HG02642 (cell line): Measurements from ENCODE around the gene RALGPS1.

ENCODE experiments used
- ATAC-seq: cut with Tn5 transposase; IDR thresholded peaks from one replicate; pipeline ENCODE4 v1.9.1; 2021; ENCODE audit warnings: mild to moderate bottlenecking; ENCODE audit not compliant: unreplicated experiment, poor library complexity

The RALGPS1 gene

DNA sequence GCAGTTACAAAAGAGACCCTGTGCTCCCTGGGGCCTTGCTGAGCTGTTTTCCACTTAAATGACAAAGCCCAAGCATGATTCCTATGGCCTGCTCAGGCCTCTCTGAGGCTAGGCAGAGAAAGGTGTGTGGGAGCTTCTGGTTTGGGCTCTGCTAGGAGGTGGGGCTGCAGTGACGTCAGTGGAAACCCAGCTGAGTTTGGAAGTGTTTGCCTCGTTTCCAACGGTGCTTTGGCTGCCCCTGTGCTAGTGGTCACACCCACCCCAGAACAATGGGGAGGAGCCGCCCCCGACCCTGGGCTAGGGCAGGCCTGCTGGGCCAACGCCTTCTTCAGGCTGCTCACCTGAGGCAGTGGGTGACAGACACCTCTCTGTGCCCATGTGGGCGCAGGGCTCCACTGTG, 197.5 kb downstream of the RALGPS1 start:
- ATAC-seq, result no peak

DNA sequence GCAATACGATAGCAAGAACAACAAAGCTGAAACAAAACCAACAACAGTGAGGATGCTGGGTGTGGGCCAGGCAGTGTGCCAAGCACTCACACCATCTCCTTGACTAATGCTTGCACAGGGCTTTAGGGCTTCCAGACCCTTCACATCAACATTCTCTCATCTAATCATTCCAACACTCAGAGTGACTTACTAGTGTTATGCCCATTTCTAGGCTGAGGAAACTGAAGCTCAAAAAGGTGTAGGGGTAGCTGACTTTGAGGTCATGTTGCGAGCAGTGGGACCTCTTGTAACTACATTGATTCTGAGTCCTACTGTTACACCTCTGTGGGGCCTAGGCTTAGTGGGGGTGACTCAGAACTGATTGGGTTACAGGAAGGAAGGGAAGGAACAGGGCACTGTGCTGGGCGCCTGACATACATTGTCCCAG, 198.2 kb downstream of the RALGPS1 start:
- ATAC-seq, result no peak

DNA sequence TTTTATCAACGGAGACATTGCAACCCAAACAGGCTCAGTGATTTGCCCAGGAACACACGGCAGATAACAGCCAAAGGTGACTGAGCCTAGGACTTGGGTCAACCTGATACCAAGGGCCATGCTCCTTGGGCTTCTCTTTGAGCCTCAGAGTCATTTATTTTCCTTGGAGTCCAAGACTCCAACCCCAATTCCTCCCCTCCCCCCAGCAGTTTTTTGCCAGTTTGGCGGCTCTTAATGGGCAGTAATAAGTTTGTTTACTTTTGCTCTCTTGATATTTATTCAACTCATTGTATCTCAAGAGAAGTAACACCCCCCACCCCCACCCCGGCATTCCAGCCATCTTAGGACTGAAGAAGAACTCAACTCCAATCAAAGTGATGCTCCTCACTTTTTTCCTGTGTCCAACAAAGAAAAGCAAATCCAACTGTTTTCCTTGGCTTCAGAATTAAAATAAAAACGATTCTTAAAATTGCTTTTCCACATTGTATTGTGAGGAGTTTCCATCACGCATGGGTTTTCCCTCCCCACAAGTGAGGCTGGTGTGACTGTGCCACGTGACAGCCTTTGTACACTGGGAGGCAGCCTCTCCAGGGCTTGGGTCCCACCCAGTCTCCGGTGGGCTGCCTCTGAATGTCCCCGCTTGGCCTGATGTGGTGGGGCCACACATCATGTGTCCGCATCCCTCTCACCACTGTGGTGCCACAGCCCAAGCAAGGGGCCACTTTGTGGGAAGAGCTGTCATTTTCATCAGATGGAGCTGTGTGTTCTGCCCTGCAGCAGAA, 198.8 kb downstream of the RALGPS1 start:
- ATAC-seq, result no peak

DNA sequence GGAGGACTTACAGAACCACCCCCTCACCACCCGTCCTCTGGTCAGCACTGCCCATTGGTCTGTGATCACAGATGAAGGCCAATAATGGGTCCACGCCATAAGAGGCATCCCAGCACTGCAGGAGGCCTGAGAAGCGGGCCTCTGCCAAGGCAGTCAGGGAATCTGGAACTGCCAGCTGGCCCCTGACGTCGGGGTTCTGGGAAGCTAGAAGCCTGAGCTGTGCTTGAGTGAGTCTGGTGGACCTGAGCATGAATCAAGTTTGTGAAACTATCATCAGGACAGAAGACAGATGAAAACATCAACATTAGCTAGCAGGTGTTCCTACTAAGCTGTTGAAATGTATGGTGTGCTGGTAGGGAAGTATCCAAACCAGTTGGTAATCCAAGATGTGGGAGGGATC, 200.0 kb downstream of the RALGPS1 start:
- no peak for ATAC-seq

DNA sequence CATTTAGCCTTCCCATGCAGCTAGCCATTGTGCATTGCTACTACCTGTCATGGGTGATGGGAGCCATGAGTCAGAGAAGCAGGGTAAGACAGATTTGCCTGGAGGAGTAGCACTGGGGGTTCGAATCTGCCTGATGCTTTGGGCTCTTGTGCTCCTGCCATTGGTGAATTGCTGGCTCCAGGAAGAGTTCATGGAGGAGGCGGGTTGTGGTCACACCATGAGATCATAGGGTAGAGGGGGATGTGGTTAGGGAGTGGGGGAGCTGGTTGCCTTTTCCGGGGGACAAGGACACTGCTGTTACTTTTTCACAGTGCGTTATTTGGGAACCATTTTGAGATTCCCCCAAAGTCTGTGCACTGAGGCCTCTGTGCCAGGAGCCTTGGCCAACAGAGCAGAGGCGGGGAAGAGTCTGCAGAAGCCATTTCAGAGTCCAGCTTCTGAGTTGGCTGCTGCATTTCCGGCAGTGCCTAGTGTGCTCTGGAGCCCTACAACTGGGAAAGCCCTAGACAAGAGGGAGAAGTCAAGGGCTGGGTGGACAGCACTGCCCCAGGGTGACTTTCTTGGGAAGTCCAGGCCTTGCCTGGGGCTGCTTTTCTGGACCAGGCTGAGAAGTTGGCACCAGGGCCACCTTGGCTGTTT, 201.6 kb downstream of the RALGPS1 start:
- no peak for ATAC-seq

DNA sequence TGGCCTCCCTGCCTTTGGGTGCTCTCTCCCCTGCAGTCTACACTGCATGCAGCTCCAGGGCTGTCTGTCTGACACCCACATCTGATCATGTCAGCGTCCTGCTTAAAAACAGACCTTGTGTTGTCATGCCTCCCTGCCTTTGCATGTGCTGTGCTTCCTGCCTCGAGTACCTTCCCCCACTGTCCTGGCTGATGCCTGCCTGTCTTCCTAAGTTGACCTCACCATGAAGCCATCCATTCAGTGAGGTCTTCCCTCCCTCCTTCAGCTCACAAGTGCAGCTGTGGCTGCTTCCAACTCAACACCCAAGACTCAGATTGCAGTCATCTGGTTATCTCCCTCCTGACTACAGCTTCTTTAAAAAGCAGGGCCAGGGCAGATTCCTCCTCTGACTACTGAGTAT, 202.4 kb downstream of the RALGPS1 start:
- ATAC-seq, result no peak

DNA sequence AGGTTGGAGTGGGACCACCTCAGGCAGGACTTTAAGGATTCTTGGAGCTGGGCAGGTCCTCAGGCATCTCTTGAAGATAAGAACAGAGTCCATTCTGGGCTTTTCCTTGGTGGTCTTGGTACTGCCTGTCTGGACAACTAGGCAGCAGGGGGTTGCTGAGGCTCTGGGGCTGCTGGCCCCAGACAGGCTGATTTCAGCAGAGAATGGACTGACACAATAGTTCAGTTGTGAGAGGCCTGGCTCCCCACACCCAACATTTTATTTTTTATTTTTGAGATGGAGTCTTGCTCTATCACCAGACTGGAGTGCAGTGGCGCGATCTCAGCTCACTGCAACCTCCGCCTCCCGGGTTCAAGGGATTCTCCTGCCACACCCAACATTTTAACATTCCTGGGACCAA, 203.2 kb downstream of the RALGPS1 start:
- no peak for ATAC-seq

DNA sequence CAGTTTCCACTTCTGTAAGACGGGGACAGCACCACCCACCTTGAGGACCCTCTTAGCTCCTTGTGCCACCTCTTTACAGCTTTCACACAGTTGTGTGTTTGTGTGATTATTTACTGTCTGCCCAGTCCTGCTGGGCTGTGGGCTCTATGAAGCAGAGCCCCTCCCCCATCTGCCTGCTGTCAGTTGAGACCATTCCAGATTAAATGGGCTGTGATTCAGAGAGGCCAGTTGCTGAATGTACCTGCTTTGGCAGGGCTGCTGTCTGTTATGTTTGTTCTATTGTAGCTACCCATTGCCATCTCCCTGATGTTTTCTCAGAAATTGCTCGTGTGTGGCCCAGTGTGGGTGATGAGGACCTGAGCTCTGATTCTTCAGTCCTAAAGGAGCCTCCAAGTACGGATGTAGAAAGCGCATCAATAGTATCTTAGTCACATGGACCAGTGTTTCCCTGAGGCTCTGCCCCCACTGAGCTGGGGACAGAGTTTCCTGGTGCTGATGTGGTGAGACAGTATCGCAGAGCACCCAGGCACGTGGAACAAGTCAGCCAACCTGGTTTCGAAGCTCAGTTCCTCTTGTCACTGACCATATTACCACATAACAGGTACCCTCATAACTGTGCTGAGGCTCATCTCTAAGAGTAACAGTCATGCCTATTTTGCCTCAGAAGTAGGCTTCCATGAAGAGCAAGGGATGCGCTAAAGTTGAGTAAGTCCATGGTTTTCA, 204.2 kb downstream of the RALGPS1 start:
- no peak for ATAC-seq

DNA sequence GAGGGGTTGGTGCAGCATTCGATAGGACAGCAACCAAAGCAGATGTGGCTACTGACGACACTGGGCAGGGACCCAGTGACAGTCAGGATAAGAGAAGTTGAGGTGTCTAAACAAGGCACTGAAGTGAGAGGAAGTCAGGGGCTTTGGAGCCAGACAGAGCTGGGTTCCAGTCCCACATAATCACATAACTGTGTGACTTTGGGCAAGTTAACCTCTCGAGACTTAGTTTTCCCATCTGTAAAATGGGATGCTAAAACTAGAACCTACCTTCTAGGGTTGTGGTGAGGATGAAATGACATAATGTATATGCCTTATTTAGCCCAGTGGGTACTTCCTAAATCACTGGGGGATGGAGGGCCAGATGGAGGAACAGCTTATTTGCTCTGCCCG, 204.7 kb downstream of the RALGPS1 start:
- ATAC-seq, result no peak

DNA sequence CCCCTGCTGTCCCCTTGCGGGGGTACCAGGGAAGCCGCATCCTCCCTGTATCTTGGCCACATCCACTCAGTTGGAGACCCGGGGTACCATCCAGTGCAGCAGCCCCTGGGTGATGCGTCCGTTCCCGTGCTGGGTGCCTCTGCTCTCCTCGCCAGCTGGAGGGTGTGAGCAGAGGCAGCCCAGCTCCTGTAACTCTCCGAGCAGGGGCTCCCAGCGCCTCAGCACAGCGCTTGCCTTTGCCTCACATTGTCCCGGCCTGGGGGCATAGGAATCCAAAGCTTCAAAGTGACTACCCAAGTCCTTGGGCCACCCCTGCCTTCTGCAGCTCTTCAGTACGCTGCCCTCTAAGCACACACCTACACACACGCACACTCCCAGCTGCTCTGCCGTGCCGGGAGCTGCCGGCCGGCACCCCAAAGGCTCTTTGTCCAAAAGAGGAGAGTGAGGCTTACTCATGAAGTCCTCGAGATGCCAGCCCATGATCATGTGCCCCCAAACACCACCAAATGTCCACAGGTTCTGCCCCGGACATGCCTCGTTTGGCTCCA, 207.1 kb downstream of the RALGPS1 start:
- ATAC-seq, result no peak

DNA sequence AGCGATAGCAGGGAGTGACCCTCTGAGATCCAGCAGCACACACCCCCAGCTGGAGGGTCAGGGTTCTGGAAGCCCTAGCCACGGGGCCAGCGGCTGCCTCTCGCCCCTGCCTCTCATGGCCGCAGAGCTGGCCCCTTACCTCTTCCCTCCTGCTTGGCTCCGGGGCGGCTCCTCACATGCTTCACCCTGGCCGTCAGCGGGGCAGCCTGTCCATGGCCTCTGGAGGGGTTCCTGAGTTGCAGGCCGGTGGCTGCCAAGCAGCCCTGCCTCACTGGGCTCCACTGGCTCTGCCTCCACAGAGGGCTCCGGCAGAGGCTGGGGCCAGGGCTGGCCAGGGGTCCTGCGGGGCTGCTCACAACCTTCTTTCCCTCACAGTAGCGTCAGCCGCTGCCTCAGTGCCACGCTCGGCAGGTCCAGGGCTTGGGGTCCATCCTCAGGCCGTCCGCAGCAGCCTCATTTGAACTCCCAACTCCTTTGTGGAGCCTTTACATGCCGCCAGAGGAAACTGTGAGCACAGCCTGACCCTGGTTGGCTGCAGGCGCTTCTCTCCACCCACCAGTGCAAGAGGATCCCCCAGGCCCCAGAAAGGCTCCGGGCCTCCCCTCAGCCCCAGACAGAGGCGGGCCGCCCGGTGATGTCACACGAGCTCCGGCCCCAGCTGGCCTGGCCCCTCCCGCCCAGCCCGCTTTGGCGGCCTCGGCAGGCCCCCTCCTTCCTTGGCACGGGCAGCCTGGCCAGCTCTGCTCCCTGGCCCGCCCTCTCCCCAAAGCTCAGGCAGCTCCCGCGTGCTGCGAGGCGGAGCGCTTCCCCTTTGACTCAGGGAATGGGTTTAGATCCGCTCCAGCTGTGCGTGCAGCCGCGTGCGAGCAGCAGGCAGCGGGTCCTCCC, 207.8 kb downstream of the RALGPS1 start, which contains the start of gene ANGPTL2:
Gene ANGPTL2, minus strand, starts transcription at position 460 of the 888 bp plus-strand sequence. CDS start 13,904 bp downstream, outside the sequence.
- ATAC-seq, result no peak

DNA sequence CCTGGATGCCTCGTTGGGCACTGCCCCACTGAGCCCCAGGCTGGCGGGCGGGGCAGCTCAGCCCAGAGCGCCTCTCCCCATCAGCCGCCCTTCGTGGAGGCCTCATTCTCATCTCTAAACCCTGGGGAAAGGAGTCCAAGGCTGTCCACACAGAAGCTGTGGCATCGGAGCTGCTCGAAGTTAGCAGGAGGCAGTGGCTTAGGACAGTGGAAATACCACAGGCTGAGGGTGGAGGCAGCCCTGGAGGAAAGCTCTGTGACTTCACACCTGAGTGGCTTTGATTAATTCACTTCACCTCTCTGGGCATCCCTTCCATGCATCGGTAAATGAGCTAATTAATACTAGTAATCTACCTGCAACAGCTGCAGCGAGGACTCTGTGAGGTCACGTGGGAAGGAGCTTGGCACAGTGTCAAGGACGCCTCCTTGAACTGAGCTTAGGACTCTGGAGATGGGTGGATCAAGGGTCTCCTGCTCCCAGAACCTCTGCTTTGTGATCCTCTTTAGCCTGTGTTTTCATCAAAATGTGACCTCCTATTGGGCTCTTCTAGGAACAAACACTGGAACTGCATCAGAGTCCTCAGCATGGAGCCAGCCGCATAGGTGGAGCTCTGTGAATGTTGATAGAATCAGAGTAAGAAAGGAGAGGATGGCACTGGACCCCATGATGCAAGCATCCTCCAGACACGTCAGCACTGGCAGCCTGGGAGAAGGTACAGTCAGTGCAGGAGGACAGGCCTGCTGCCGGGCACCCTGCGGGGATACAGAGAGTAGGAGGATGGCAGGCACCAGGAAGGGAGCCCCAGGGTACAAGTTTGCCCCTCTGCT, 208.7 kb downstream of the RALGPS1 start:
- no peak for ATAC-seq

DNA sequence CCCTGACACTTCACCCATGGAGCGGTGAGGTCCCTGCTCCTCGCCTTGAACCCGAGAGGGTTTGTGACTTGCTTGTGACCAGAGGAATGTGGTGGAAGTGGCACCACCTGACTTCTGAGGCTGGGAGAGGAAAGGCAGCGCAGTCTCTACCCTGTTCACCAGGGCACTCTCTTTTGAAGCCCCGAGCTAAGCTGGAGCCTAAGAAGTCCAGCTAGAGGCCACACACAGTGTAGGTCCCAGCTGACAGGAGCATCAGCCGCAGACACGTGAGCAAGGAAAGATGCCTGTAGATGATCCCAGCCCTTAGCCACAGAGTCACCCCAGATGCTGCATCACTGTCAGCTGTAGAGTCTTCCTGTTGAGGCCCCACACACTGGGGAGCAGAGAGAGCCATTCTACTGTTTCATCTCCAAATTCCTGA, 209.5 kb downstream of the RALGPS1 start:
- ATAC-seq, result no peak

DNA sequence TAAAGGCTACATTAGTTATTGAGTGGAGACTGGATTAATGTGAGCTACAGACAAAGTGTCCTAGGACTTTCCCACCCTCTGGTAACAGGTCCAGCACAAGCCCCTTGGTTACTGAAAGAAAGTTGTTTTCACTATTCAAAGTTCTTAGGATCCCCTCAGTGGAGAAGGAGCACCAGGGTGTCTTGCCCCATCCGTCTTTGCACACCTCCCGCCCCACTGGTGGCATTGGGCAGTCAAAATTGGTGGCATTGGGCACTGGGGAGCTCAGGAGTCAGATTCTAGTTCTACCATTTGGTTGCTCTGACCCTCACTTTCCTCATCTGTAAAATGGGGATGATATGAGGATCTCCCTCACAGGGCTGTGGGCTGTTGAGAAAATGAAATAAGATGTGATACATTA, 210.2 kb downstream of the RALGPS1 start:
- no peak for ATAC-seq

DNA sequence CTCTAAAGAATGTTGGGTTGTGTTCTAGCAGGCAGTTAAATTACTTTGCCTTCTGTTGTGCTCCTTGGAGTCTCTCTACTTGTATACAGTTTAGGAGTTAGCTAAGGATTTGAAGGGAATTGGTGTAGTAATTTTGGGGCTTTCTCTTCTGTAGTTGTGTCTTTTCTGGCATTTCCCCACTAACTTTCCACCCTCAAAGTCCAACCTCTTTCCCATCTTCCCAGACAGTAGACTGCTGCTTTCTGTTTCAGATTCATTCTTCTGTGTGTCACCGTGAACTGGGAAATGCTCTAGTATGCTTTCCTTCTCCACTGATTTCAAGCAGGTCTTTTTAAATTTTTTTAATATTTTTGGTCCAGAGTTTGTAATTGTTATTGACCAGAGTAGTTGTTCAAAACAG, 212.4 kb downstream of the RALGPS1 start:
- no peak for ATAC-seq

DNA sequence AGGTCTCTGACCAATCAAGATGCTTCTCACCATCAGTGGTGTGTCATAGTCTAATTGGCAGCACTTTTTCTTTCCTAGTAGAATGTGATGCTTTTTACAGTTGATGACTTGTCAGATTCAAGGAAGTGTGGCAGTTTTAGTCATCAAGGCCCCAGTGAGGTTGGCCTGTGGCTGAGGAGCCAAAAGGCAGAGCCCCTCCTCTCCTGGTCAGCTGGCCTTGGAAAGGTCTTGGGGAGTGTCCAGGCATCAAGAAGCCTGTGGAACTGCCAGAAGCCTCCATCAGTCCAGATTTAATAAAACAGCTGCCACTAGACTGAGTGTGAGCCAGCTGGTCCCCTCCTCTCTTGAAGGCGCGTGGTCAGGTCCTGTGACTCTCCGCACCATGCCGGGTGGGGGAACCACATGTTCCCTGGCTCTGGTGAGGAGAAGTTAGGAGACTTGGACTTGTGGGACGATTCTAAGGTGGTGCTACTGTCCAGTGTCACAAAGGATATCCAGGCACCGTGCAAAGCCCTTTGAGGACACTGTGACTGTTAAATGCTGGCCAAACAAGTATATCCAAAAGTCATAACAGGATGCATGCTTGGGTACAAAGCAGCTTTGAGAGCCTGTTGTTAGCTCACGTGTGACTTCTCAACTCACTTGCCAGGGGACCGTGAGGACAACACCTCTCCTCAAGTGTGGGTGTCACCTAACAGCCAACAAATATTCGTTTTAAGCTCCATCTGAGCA, 213.9 kb downstream of the RALGPS1 start:
- no peak for ATAC-seq

DNA sequence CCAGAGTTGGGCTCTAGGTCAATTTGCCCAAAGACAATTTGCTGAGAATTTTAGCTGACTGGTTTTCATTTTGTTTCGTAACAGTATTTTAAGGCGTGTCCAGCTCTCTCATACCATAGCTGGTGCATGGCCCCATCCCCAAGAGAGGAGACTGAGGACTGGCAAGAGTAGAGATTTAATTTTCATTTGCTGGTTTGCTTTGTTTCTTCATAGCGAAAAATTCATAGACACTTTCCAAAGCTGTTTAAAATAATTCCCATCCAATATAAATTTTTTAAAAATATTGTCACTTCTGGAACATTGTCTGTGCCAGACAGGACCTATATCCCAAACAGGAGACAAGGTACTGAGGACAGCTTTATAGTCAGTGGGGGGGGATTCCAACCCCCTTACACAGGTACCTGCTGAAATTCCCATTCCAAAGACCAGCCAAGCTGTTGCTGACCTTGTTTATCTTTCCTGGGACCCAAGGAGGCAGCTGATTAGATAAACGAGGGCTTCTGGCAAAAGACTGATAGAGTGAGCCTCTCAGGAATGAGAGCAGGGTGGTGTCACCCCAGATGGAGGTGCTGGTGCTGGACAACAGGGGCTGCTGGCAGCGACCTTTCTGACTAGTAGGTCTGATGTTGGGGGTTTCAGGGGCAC, 214.6 kb downstream of the RALGPS1 start:
- no peak for ATAC-seq

DNA sequence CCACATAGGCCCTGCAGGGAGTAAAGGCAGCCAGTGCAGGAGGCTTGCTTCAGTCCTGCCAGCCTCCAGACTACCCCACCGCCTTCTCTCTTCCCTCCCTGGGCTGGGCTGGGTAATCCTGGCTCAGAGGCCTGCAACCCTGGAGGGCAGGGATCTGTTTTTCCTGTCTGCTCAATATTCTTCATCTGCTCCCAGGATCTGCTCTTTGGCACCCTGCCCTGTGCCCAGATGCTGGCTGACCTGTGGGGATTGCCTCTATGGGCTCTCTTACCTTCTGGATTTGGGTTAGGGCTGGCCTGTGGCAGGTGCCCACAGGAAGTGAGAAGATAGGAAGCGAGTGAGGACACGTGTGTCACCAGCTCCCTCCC, 215.1 kb downstream of the RALGPS1 start:
- no peak for ATAC-seq
